Ishikawa (cell line): ENCODE data around the gene IFIH1.

Experiments
- CEBPB ChIP-seq: IDR thresholded peaks from 2 replicates; pipeline ENCODE4 v1.6.1; 2012
- CREB1 ChIP-seq: IDR thresholded peaks from 2 replicates; pipeline ENCODE4 v1.6.1; 2012; ENCODE audit warnings: low read depth
- EGR1 ChIP-seq: IDR thresholded peaks from 2 replicates; pipeline ENCODE4 v1.6.1; 2012
- EP300 ChIP-seq: IDR thresholded peaks from 2 replicates; pipeline ENCODE4 v1.6.1; 2012; ENCODE audit warnings: borderline replicate concordance
- FOXM1 ChIP-seq: IDR thresholded peaks from 2 replicates; pipeline ENCODE4 v1.6.1; 2012; ENCODE audit warnings: low read depth, borderline replicate concordance
- NFIC ChIP-seq: IDR thresholded peaks from 2 replicates; pipeline ENCODE4 v1.6.1; 2012
- RAD21 ChIP-seq: IDR thresholded peaks from 2 replicates; pipeline ENCODE4 v1.6.1; 2012; ENCODE audit warnings: low read depth
- TAF1 ChIP-seq: IDR thresholded peaks from 2 replicates; pipeline ENCODE4 v1.6.1; 2012; ENCODE audit warnings: low read depth, mild to moderate bottlenecking
- TCF12 ChIP-seq: IDR thresholded peaks from 2 replicates; pipeline ENCODE4 v1.6.1; 2012; ENCODE audit warnings: low read depth
- TEAD4 ChIP-seq: IDR thresholded peaks from 2 replicates; pipeline ENCODE4 v1.6.1; 2012
- YY1 ChIP-seq: IDR thresholded peaks from 2 replicates; pipeline ENCODE4 v1.6.1; 2012; ENCODE audit warnings: low read depth
- ZBTB7A ChIP-seq: IDR thresholded peaks from 2 replicates; pipeline ENCODE4 v1.6.1; 2012; ENCODE audit warnings: low read depth
- TF ChIP-seq, protein P1 (sequence below): IDR thresholded peaks from 2 replicates; pipeline ENCODE4 v1.6.1; 2012
- TF ChIP-seq, protein P2 (sequence below): IDR thresholded peaks from 2 replicates; pipeline ENCODE4 v1.6.1; 2012
- TF ChIP-seq, protein P3 (sequence below): IDR thresholded peaks from 2 replicates; pipeline ENCODE4 v1.6.1; 2012; ENCODE audit warnings: low read depth, mild to moderate bottlenecking

IFIH1 gene

DNA sequence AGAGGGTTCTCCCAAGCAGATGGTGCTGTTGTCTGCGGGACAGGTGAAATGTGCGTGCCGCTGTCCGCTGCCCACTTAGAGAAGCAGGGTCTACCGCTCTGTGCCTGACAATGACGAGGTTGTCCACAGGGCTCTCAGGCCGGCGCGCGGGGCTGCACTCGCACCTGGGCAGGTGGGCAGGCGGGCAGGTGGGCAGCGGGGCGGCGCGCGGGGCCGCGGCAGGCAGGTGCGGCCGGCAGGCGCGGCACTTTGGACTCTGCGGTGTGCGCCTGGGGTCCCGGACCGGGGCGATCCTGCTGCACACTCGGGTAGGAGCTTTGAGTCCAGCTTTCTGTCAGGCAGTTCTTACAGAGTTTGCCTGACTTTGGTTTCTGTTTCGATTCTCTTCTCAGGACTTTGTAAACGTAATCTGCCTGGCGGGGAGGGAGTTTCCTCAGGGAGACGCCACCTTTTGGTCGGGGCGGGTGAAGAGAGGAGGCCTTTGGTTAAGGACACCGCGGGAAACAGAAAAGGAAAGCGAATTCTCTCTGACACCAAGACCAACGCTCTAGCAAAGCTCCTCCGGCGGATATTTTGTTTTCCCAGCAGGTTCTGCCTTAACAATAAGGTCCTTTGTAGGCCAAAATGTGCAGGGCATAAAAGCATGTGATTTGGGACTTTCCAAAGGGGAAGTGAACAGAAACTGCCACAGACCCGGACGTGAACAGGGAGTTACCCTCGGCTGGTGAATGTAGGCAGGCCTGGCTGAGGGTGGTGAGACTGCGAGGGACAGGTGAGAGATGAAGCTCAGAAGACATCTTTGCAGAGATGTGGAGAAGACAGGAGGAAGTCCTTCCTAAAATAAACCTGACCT is at the start of gene IFIH1:
IFIH1 (minus strand) TSS at position 357 of the 853 bp plus-strand sequence. CDS start 377 bp downstream, outside the sequence.
- no peak for TF ChIP-seq TAF1
- TF ChIP-seq TCF12, result no peak
- TF ChIP-seq ZBTB7A, result no peak
- TF ChIP-seq TEAD4, result no peak
- TF ChIP-seq FOXM1, result no peak
- TF ChIP-seq CEBPB, result no peak
- no peak for TF ChIP-seq CREB1
- no peak for TF ChIP-seq NFIC
- no peak for TF ChIP-seq EP300
- no peak for TF ChIP-seq EGR1
- TF ChIP-seq, protein P1, sequence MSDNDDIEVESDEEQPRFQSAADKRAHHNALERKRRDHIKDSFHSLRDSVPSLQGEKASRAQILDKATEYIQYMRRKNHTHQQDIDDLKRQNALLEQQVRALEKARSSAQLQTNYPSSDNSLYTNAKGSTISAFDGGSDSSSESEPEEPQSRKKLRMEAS, result no peak
- TF ChIP-seq, protein P2, sequence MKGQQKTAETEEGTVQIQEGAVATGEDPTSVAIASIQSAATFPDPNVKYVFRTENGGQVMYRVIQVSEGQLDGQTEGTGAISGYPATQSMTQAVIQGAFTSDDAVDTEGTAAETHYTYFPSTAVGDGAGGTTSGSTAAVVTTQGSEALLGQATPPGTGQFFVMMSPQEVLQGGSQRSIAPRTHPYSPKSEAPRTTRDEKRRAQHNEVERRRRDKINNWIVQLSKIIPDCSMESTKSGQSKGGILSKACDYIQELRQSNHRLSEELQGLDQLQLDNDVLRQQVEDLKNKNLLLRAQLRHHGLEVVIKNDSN, result no peak
- TF ChIP-seq, protein P3, sequence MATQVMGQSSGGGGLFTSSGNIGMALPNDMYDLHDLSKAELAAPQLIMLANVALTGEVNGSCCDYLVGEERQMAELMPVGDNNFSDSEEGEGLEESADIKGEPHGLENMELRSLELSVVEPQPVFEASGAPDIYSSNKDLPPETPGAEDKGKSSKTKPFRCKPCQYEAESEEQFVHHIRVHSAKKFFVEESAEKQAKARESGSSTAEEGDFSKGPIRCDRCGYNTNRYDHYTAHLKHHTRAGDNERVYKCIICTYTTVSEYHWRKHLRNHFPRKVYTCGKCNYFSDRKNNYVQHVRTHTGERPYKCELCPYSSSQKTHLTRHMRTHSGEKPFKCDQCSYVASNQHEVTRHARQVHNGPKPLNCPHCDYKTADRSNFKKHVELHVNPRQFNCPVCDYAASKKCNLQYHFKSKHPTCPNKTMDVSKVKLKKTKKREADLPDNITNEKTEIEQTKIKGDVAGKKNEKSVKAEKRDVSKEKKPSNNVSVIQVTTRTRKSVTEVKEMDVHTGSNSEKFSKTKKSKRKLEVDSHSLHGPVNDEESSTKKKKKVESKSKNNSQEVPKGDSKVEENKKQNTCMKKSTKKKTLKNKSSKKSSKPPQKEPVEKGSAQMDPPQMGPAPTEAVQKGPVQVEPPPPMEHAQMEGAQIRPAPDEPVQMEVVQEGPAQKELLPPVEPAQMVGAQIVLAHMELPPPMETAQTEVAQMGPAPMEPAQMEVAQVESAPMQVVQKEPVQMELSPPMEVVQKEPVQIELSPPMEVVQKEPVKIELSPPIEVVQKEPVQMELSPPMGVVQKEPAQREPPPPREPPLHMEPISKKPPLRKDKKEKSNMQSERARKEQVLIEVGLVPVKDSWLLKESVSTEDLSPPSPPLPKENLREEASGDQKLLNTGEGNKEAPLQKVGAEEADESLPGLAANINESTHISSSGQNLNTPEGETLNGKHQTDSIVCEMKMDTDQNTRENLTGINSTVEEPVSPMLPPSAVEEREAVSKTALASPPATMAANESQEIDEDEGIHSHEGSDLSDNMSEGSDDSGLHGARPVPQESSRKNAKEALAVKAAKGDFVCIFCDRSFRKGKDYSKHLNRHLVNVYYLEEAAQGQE, result no peak
- no peak for TF ChIP-seq RAD21
- no peak for TF ChIP-seq YY1

DNA sequence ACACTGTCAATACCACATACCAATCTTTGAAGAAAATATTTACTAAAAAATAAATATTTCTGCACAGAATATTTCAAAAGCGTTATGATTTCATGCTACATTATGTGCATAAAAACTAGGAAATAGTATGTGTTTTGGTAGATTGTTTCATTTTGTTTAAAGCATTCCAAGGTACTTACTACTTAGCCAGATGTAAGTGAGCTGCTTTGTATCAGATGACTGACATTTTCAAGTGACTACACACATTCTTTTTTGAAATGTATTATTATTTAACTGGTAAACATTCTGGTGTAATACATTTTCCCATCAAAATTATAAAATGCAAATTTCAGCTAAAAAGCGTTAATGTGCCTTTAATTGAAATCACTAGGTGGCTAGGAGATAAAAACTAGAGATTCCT is 46.9 kb upstream of the IFIH1 start:
- TF ChIP-seq CEBPB, result no peak
- no peak for TF ChIP-seq ZBTB7A
- TF ChIP-seq, protein P3, result no peak
- TF ChIP-seq RAD21, result no peak
- TF ChIP-seq TCF12, result no peak
- TF ChIP-seq FOXM1, result no peak
- no peak for TF ChIP-seq CREB1
- TF ChIP-seq YY1, result no peak
- no peak for TF ChIP-seq TAF1
- TF ChIP-seq, protein P2, result no peak
- TF ChIP-seq EGR1, result no peak
- TF ChIP-seq, protein P1, result no peak
- TF ChIP-seq TEAD4, result no peak
- no peak for TF ChIP-seq NFIC
- no peak for TF ChIP-seq EP300

DNA sequence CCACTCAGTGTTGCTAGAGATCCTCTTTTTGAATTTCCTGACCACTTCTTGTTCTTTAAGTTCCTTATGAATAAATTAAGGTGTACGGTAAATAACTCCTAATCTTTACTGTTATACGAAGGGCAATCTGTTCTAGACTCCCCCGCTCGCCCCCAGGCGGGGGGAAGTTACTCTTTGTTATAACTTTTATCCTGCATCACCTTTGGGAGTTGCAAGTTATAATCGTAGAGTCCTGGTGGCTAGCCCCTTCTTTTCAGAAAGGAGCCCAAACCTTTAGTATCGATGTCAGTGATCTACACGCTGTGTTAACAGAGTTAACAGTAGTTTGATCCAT is 26.1 kb upstream of the IFIH1 start:
- no peak for TF ChIP-seq TEAD4
- TF ChIP-seq, protein P1, result no peak
- no peak for TF ChIP-seq TAF1
- TF ChIP-seq FOXM1, result no peak
- no peak for TF ChIP-seq CREB1
- TF ChIP-seq, protein P2, result no peak
- TF ChIP-seq, protein P3, result no peak
- TF ChIP-seq EGR1, result no peak
